Activated CD8-positive, alpha-beta T cell treated with anti-CD3 and anti-CD28 coated beads for 36 hours (primary cell): ENCODE results near the gene ZBTB16. TPM values are rescaled to one million over a fixed set of nuclear protein-coding genes. Genes with fewer than 3 reads are reported as not detected.

Source experiments
- ATAC-seq: fragments of 200-7000 bp; cut with Tn5 transposase; one replicate; pipeline ENCODE4 v1.10.0; 2021; ENCODE audit warnings: mild to moderate bottlenecking, moderate library complexity
- CTCF ChIA-PET: fragments of 350-600 bp; sonication (Branson Sonifier 250); formaldehyde crosslinking; loops from one replicate; lab custom pipeline; 2021; ENCODE audit warnings: antibody characterized with exemption; lab: Charles Lee
- POLR2A ChIA-PET: fragments of 350-600 bp; sonication (Branson Sonifier 250); formaldehyde crosslinking; loops from one replicate; lab custom pipeline; 2021; ENCODE audit warnings: antibody characterized with exemption; lab: Charles Lee
- DNase-seq: peaks from one replicate; pipeline ENCODE4 v3.0.0-alpha.2; 2020
- H3K27ac Mint-ChIP-seq: one replicate; pipeline ENCODE4 v1.8.0; 2021; ENCODE audit warnings: mild to moderate bottlenecking, mixed read lengths
- H3K27me3 Mint-ChIP-seq: one replicate; pipeline ENCODE4 v1.8.0; 2021; ENCODE audit warnings: mixed read lengths
- H3K36me3 Mint-ChIP-seq: one replicate; pipeline ENCODE4 v1.8.0; 2021; ENCODE audit warnings: low read depth, mixed read lengths
- H3K4me1 Mint-ChIP-seq: one replicate; pipeline ENCODE4 v1.8.0; 2021; ENCODE audit warnings: low read depth, mixed read lengths
- H3K4me3 Mint-ChIP-seq: one replicate; pipeline ENCODE4 v1.8.0; 2021; ENCODE audit warnings: mild to moderate bottlenecking, moderate library complexity, mixed read lengths
- H3K9me3 Mint-ChIP-seq: one replicate; pipeline ENCODE4 v1.8.0; 2021; ENCODE audit warnings: mixed read lengths
- CTCF ChIP-seq: fragments of 200-600 bp; IDR thresholded peaks from one replicate; pipeline ENCODE4 v1.8.0; 2022; ENCODE audit warnings: antibody characterized with exemption, mild to moderate bottlenecking
- intact Hi-C: fragments of 100-400 bp; cut with micrococcal nuclease; formaldehyde crosslinking; loops from one replicate; pipeline ENCODE4 v1.10.0; 2022
- total RNA-seq, 2 experiments: library from RNA; stranded (reverse); gene quantifications; one replicate each; pipeline ENCODE4 v1.2.3, GENCODE V29; 2021

ZBTB16 gene
- total RNA-seq, 2 experiments from 2014 or later = 9.5 to 10.1 TPM

DNA sequence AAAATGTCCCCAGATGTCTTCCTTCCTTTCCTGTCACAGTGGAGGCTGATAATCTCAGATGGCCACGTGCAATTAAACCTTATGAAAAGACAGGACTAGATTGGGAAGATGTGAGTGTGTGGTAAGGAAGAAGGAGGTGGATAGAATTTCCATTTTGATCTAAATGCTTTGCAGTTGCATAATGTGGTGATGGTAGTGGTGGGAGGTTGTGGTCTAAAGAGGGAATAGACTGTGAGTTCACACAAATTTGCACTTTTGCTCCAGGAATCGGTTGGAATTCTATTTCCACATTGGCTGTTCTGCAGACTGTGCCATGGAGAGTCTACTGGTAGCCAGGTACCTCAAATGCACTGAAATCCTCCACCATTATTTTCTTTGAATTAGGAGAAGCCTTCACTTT, 93.3 kb downstream of the ZBTB16 start:
- POLR2A ChIA-PET = no interaction called here
- H3K27ac Mint-ChIP-seq = no peak overlapping the region
- no peak for TF ChIP-seq CTCF
- intact Hi-C loops = no loop called here
- DNase-seq (no peak), ATAC-seq (no peak)
- H3K27me3 Mint-ChIP-seq = no peaks in the 10 kb centered on the region
- H3K4me3 Mint-ChIP-seq = no peak overlapping the region
- no peaks in the 10 kb centered on the region for H3K9me3 Mint-ChIP-seq
- H3K4me1 Mint-ChIP-seq = peaks cover 14% of the 10 kb centered on the region
- no peaks in the 10 kb centered on the region for H3K36me3 Mint-ChIP-seq
- CTCF ChIA-PET = no interaction called here

DNA sequence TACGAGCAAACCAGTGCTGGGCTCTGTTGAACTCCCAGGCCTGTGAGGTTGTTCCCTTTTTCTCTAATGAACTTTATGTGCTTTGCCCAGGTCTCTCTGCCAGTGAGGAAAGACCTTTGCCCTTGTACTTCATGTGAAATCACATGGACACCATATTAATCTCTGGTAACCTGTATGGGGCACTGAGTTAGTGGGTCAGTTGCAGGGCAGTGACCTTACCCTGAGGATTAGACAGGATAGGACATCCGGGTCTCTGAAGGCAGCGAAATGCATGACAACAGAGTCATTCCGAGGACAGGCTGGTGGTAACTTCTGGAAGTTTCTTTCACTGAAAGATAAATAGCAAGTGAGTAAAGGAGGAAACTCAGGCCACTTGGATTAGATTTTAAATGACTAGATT, 93.7 kb downstream of the ZBTB16 start:
- ChIA-PET POLR2A (no interaction called here), CTCF (no interaction called here)
- Mint-ChIP-seq H3K27me3 (no peaks in the 10 kb centered on the region), H3K9me3 (no peaks in the 10 kb centered on the region), H3K27ac (no peak overlapping the region), H3K36me3 (no peaks in the 10 kb centered on the region), H3K4me1 (peaks cover 19% of the 10 kb centered on the region), H3K4me3 (no peak overlapping the region)
- ATAC-seq = no peak
- no peak for TF ChIP-seq CTCF
- intact Hi-C loops = no loop called here
- no peak for DNase-seq

DNA sequence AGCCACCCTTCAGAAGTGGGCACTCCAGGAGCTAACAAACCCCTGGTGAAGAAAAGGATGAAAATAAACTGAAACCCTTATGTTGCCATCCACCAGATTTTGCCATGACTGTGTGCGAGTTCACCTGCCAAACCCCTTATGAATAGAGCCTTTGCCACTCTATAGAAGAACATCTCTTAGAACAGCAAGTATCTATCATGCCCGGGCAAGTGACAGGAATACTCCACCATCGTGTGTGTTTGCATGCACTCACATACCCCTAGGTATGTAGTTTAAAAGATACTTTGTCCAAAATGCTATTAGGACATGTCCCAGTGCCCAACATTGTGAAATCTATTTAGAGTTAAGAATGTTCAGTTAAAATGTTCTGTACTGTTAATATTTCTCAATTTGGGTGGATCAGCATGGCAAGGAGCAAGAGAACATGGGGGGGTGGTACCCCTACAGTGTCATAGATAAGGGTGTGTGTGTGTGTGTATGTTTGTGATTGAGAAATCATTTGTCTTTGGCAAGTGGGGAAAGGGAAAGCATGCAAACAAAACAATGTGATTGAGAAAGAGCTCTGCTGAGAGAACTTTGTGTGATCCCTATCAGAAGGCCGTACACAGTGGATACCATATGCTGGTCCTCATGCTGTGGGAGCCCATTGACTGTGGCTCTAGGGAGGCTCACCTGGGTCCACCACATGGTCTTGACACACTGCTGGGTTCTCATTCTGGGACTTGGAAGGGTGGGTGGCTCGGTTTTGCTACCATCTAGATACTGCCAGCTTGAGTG, 94.9 kb downstream of the ZBTB16 start:
- no peak for TF ChIP-seq CTCF
- Mint-ChIP-seq H3K36me3 (no peaks in the 10 kb centered on the region), H3K4me3 (no peak overlapping the region), H3K9me3 (no peaks in the 10 kb centered on the region), H3K4me1 (peaks cover 27% of the 10 kb centered on the region), H3K27me3 (no peaks in the 10 kb centered on the region), H3K27ac (no peak overlapping the region)
- ATAC-seq = no peak
- CTCF ChIA-PET = no interaction called here
- POLR2A ChIA-PET = no interaction called here
- intact Hi-C loops = no loop called here
- no peak for DNase-seq

DNA sequence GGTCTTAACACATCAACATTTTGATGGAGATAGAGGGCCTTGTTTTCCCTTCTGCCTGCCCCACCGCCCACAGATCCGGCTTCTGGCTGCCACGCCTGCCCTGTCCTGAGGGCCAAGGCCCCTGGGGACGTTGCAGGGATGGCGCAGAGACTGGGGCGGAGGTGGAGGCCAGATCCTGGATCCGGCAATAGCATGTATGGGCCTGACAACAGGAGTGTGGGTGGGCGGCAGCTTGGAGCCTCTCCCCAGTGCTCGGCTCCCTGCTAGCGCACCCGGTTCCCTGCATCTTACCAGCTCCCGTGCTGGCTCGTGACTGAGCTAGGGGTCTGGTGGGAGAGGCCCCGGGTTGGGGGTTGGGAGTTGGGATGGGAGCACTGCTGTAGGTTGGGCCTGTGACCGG, 95.6 kb downstream of the ZBTB16 start:
- DNase-seq (no peak), ATAC-seq (no peak)
- no peaks in the 10 kb centered on the region for H3K36me3 Mint-ChIP-seq
- H3K9me3 Mint-ChIP-seq = no peaks in the 10 kb centered on the region
- intact Hi-C loops = no loop called here
- no peak overlapping the region for H3K27ac Mint-ChIP-seq
- TF ChIP-seq CTCF = no peak
- POLR2A ChIA-PET = no interaction called here
- H3K4me1 Mint-ChIP-seq = peaks cover 33% of the 10 kb centered on the region
- CTCF ChIA-PET = no interaction called here
- H3K4me3 Mint-ChIP-seq = no peak overlapping the region
- no peaks in the 10 kb centered on the region for H3K27me3 Mint-ChIP-seq

DNA sequence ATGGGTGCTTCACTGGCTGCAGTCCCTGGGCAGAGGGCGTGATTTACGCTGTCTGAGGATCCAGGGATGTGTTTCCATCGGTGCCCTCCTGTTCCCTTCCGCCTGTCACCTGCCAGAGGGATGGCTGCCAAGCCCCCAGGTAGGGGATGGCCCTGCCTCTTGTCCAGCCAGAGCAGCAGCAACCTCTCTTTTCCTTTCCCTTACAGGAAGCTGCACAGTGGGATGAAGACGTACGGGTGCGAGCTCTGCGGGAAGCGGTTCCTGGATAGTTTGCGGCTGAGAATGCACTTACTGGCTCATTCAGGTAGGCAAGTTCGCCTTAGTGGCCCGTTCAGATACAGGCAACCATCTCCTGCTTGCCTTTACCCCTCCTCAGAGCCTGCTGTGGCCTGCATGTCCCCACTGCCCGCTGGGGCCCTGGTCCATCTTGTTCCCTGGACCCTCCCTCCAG, 96.6 kb downstream of the ZBTB16 start:
- peaks cover 44% of the 10 kb centered on the region for H3K4me1 Mint-ChIP-seq
- POLR2A ChIA-PET = no interaction called here
- intact Hi-C loops = no loop called here
- CTCF ChIA-PET = no interaction called here
- TF ChIP-seq CTCF = no peak
- H3K27me3 Mint-ChIP-seq = no peaks in the 10 kb centered on the region
- H3K36me3 Mint-ChIP-seq = no peaks in the 10 kb centered on the region
- ATAC-seq (no peak), DNase-seq (no peak)
- no peak overlapping the region for H3K27ac Mint-ChIP-seq
- no peaks in the 10 kb centered on the region for H3K9me3 Mint-ChIP-seq
- no peak overlapping the region for H3K4me3 Mint-ChIP-seq
